ENCODE measurements around the gene SALL1. TPM values are rescaled to one million over a fixed set of nuclear protein-coding genes. Genes with fewer than 3 reads are reported as not detected.

Gene SALL1
- total RNA-seq, 2 donors from 2014 or later, result not detected

GRCh38 chr16:51129105-51129504 is 22.0 kb downstream of the SALL1 start:
- Mint-ChIP-seq H3K4me1 (no peaks in the 10 kb centered on the region), H3K36me3 (ENCODE audit: low read depth) (no peaks in the 10 kb centered on the region), H3K4me3 (no peak overlapping the region), H3K27me3 (peaks cover 45% of the 10 kb centered on the region), H3K27ac (no peak overlapping the region)
- no peaks in the 10 kb centered on the region for H3K9me3 ChIP-seq (ENCODE audit: control insufficient read depth, low read length, poor library complexity, severe bottlenecking)
- no peak for ATAC-seq
- no peak for DNase-seq

- ATAC-seq (no peak), DNase-seq (no peak)
- no peaks in the 10 kb centered on the region for H3K4me1 Mint-ChIP-seq
- no peaks in the 10 kb centered on the region for H3K9me3 ChIP-seq (ENCODE audit: control insufficient read depth, low read length, poor library complexity, severe bottlenecking)
- no peak overlapping the region for H3K27ac Mint-ChIP-seq
- H3K4me3 Mint-ChIP-seq, result no peak overlapping the region
- peaks cover 39% of the 10 kb centered on the region for H3K27me3 Mint-ChIP-seq
- no peaks in the 10 kb centered on the region for H3K36me3 Mint-ChIP-seq (ENCODE audit: low read depth)
Observed at GRCh38 chr16:51125992-51126391, 25.1 kb downstream of the SALL1 start.

- no peak for ATAC-seq
- peaks cover 38% of the 10 kb centered on the region for H3K27me3 Mint-ChIP-seq
- no peak overlapping the region for H3K4me3 Mint-ChIP-seq
- DNase-seq, result no peak
- no peaks in the 10 kb centered on the region for H3K4me1 Mint-ChIP-seq
- no peak overlapping the region for H3K27ac Mint-ChIP-seq
- no peaks in the 10 kb centered on the region for H3K9me3 ChIP-seq (ENCODE audit: control insufficient read depth, low read length, poor library complexity, severe bottlenecking)
- H3K36me3 Mint-ChIP-seq (ENCODE audit: low read depth), result no peaks in the 10 kb centered on the region
Observed at GRCh38 chr16:51124896-51125295, 26.2 kb downstream of the SALL1 start.

GRCh38 chr16:51121850-51122249 is 29.2 kb downstream of the SALL1 start:
- Mint-ChIP-seq H3K36me3 (ENCODE audit: low read depth) (no peaks in the 10 kb centered on the region), H3K4me1 (no peaks in the 10 kb centered on the region), H3K4me3 (no peak overlapping the region), H3K27ac (no peak overlapping the region), H3K27me3 (peaks cover 40% of the 10 kb centered on the region)
- ATAC-seq (no peak), DNase-seq (no peak)
- no peaks in the 10 kb centered on the region for H3K9me3 ChIP-seq (ENCODE audit: control insufficient read depth, low read length, poor library complexity, severe bottlenecking)

- Mint-ChIP-seq H3K36me3 (ENCODE audit: low read depth) (no peaks in the 10 kb centered on the region), H3K4me1 (peaks cover 2% of the 10 kb centered on the region), H3K4me3 (no peak overlapping the region), H3K27me3 (peaks cover 44% of the 10 kb centered on the region), H3K27ac (no peak overlapping the region)
- DNase-seq (no peak), ATAC-seq (no peak)
- H3K9me3 ChIP-seq (ENCODE audit: control insufficient read depth, low read length, poor library complexity, severe bottlenecking), result no peaks in the 10 kb centered on the region
Observed at GRCh38 chr16:51120730-51121347, 30.2 kb downstream of the SALL1 start.

- H3K4me3 Mint-ChIP-seq, result no peak overlapping the region
- H3K9me3 ChIP-seq (ENCODE audit: control insufficient read depth, low read length, poor library complexity, severe bottlenecking), result no peaks in the 10 kb centered on the region
- peaks cover 48% of the 10 kb centered on the region for H3K27me3 Mint-ChIP-seq
- H3K27ac Mint-ChIP-seq, result no peak overlapping the region
- DNase-seq (no peak), ATAC-seq (no peak)
- peaks cover 2% of the 10 kb centered on the region for H3K4me1 Mint-ChIP-seq
- H3K36me3 Mint-ChIP-seq (ENCODE audit: low read depth), result no peaks in the 10 kb centered on the region
Observed at GRCh38 chr16:51119973-51120729, 30.9 kb downstream of the SALL1 start.

GRCh38 chr16:51119556-51119955 is 31.5 kb downstream of the SALL1 start:
- ATAC-seq (no peak), DNase-seq (no peak)
- H3K27ac Mint-ChIP-seq, result no peak overlapping the region
- peaks cover 50% of the 10 kb centered on the region for H3K27me3 Mint-ChIP-seq
- no peaks in the 10 kb centered on the region for H3K9me3 ChIP-seq (ENCODE audit: control insufficient read depth, low read length, poor library complexity, severe bottlenecking)
- H3K4me3 Mint-ChIP-seq, result no peak overlapping the region
- H3K4me1 Mint-ChIP-seq, result peaks cover 2% of the 10 kb centered on the region
- H3K36me3 Mint-ChIP-seq (ENCODE audit: low read depth), result no peaks in the 10 kb centered on the region

- Mint-ChIP-seq H3K4me1 (peaks cover 2% of the 10 kb centered on the region), H3K36me3 (ENCODE audit: low read depth) (no peaks in the 10 kb centered on the region), H3K27me3 (peaks cover 61% of the 10 kb centered on the region), H3K27ac (no peak overlapping the region), H3K4me3 (no peak overlapping the region)
- H3K9me3 ChIP-seq (ENCODE audit: control insufficient read depth, low read length, poor library complexity, severe bottlenecking), result no peaks in the 10 kb centered on the region
- ATAC-seq (no peak), DNase-seq (no peak)
Observed at GRCh38 chr16:51116353-51116752, 34.7 kb downstream of the SALL1 start.

- no peaks in the 10 kb centered on the region for H3K9me3 ChIP-seq (ENCODE audit: control insufficient read depth, low read length, poor library complexity, severe bottlenecking)
- H3K4me3 Mint-ChIP-seq, result no peak overlapping the region
- peaks cover 2% of the 10 kb centered on the region for H3K4me1 Mint-ChIP-seq
- no peak for ATAC-seq
- H3K36me3 Mint-ChIP-seq (ENCODE audit: low read depth), result no peaks in the 10 kb centered on the region
- H3K27ac Mint-ChIP-seq, result no peak overlapping the region
- no peak for DNase-seq
- peaks cover 61% of the 10 kb centered on the region for H3K27me3 Mint-ChIP-seq
Observed at GRCh38 chr16:51114382-51114781, 36.7 kb downstream of the SALL1 start.

GRCh38 chr16:51113236-51114125 is 37.6 kb downstream of the SALL1 start:
- peaks cover 2% of the 10 kb centered on the region for H3K36me3 Mint-ChIP-seq (ENCODE audit: low read depth)
- DNase-seq, result no peak
- ATAC-seq, result no peak
- peaks cover 60% of the 10 kb centered on the region for H3K27me3 Mint-ChIP-seq
- H3K27ac Mint-ChIP-seq, result no peak overlapping the region
- H3K4me1 Mint-ChIP-seq, result peaks cover 2% of the 10 kb centered on the region
- no peaks in the 10 kb centered on the region for H3K9me3 ChIP-seq (ENCODE audit: control insufficient read depth, low read length, poor library complexity, severe bottlenecking)
- no peak overlapping the region for H3K4me3 Mint-ChIP-seq

GRCh38 chr16:51112323-51112722 is 38.7 kb downstream of the SALL1 start:
- Mint-ChIP-seq H3K36me3 (ENCODE audit: low read depth) (peaks cover 2% of the 10 kb centered on the region), H3K27ac (no peak overlapping the region), H3K4me1 (peaks cover 2% of the 10 kb centered on the region), H3K4me3 (no peak overlapping the region), H3K27me3 (peaks cover 56% of the 10 kb centered on the region)
- ATAC-seq (no peak), DNase-seq (no peak)
- no peaks in the 10 kb centered on the region for H3K9me3 ChIP-seq (ENCODE audit: control insufficient read depth, low read length, poor library complexity, severe bottlenecking)

GRCh38 chr16:51111759-51112158 is 39.3 kb downstream of the SALL1 start:
- H3K27me3 Mint-ChIP-seq, result peaks cover 56% of the 10 kb centered on the region
- H3K27ac Mint-ChIP-seq, result no peak overlapping the region
- DNase-seq (no peak), ATAC-seq (no peak)
- peaks cover 2% of the 10 kb centered on the region for H3K36me3 Mint-ChIP-seq (ENCODE audit: low read depth)
- no peak overlapping the region for H3K4me3 Mint-ChIP-seq
- H3K9me3 ChIP-seq (ENCODE audit: control insufficient read depth, low read length, poor library complexity, severe bottlenecking), result no peaks in the 10 kb centered on the region
- H3K4me1 Mint-ChIP-seq, result peaks cover 2% of the 10 kb centered on the region

- H3K9me3 ChIP-seq (ENCODE audit: control insufficient read depth, low read length, poor library complexity, severe bottlenecking), result no peaks in the 10 kb centered on the region
- Mint-ChIP-seq H3K36me3 (ENCODE audit: low read depth) (peaks cover 2% of the 10 kb centered on the region), H3K4me1 (no peaks in the 10 kb centered on the region), H3K27ac (no peak overlapping the region), H3K27me3 (peaks cover 48% of the 10 kb centered on the region), H3K4me3 (no peak overlapping the region)
- DNase-seq (no peak), ATAC-seq (no peak)
Observed at GRCh38 chr16:51110700-51111157, 40.3 kb downstream of the SALL1 start.

All from T-helper 17 cell (primary cell).